Measurements from ENCODE around the gene SEMA3A.
"Not testable (repeated sequence)": the region's sequence is repeated elsewhere in the genome, so short reads cannot be mapped to it uniquely, and the experiment has no call there.

The SEMA3A gene

GRCh38 chr7:84194484-84195271 is at the start of gene SEMA3A:
TSS of gene SEMA3A (minus strand) at chr7:84194789. CDS start at chr7:84194586, 203 bp downstream.
- peak; percentile 6 for DNase-seq (ENCODE audit: low spot score)

GRCh38 chr7:84243037-84243436 is 48.4 kb upstream of the SEMA3A start:
- DNase-seq (ENCODE audit: low spot score), result not testable (repeated sequence)

GRCh38 chr7:84238596-84238995 is 44.0 kb upstream of the SEMA3A start:
- no peak for DNase-seq (ENCODE audit: low spot score)

GRCh38 chr7:84237533-84238173 is 43.1 kb upstream of the SEMA3A start:
- no peak for DNase-seq (ENCODE audit: low spot score)

- no peak for DNase-seq (ENCODE audit: low spot score)
These were observed 41.8 kb upstream of the SEMA3A start for GRCh38 chr7:84236398-84236797.

- DNase-seq (ENCODE audit: low spot score), result no peak
These were observed 38.1 kb upstream of the SEMA3A start for GRCh38 chr7:84232646-84233045.

GRCh38 chr7:84231157-84231556 is 36.6 kb upstream of the SEMA3A start:
- no peak for DNase-seq (ENCODE audit: low spot score)

- DNase-seq (ENCODE audit: low spot score), result no peak
These were observed 35.9 kb upstream of the SEMA3A start for GRCh38 chr7:84230491-84230890.

GRCh38 chr7:84228526-84228925 is 33.9 kb upstream of the SEMA3A start:
- no peak for DNase-seq (ENCODE audit: low spot score)

- no peak for DNase-seq (ENCODE audit: low spot score)
These were observed 32.2 kb upstream of the SEMA3A start for GRCh38 chr7:84226759-84227158.

GRCh38 chr7:84224505-84224904 is 29.9 kb upstream of the SEMA3A start:
- DNase-seq (ENCODE audit: low spot score), result no peak

GRCh38 chr7:84219310-84219709 is 24.7 kb upstream of the SEMA3A start:
- no peak for DNase-seq (ENCODE audit: low spot score)

GRCh38 chr7:84218681-84219080 is 24.1 kb upstream of the SEMA3A start:
- DNase-seq (ENCODE audit: low spot score), result no peak

- no peak for DNase-seq (ENCODE audit: low spot score)
These were observed 21.9 kb upstream of the SEMA3A start for GRCh38 chr7:84216472-84216871.

GRCh38 chr7:84214757-84215156 is 20.2 kb upstream of the SEMA3A start:
- not testable (repeated sequence) for DNase-seq (ENCODE audit: low spot score)

- no peak for DNase-seq (ENCODE audit: low spot score)
These were observed 15.7 kb upstream of the SEMA3A start for GRCh38 chr7:84210301-84210700.

GRCh38 chr7:84209006-84209405 is 14.4 kb upstream of the SEMA3A start:
- no peak for DNase-seq (ENCODE audit: low spot score)

- DNase-seq (ENCODE audit: low spot score), result no peak
These were observed 13.0 kb upstream of the SEMA3A start for GRCh38 chr7:84207615-84208014.

- no peak for DNase-seq (ENCODE audit: low spot score)
These were observed 12.4 kb upstream of the SEMA3A start for GRCh38 chr7:84207025-84207424.

- no peak for DNase-seq (ENCODE audit: low spot score)
These were observed 10.1 kb upstream of the SEMA3A start for GRCh38 chr7:84204655-84205054.

GRCh38 chr7:84202855-84203254 is 8.3 kb upstream of the SEMA3A start:
- no peak for DNase-seq (ENCODE audit: low spot score)

- DNase-seq (ENCODE audit: low spot score), result no peak
These were observed 6.3 kb upstream of the SEMA3A start for GRCh38 chr7:84200859-84201258.

- DNase-seq (ENCODE audit: low spot score), result no peak
These were observed 4.6 kb upstream of the SEMA3A start for GRCh38 chr7:84199216-84199615.

GRCh38 chr7:84196084-84196503 is 1.5 kb upstream of the SEMA3A start:
- no peak for DNase-seq (ENCODE audit: low spot score)
